Activated CD4-positive, alpha-beta memory T cell treated with anti-CD3 and anti-CD28 coated beads, Interleukin-2, amount 10 ng/mL, durations not matched to agents 7 days and 5 days (primary cell): ENCODE measurements around the gene MYO1E. TPM values are rescaled to one million over a fixed set of nuclear protein-coding genes. Genes with fewer than 3 reads are reported as not detected.

Experiments used
- CTCF ChIA-PET: fragments of 350-600 bp; sonication (Branson Sonifier 250); formaldehyde crosslinking; loops from one replicate; lab custom pipeline; 2021; ENCODE audit warnings: antibody characterized with exemption, inconsistent platforms; lab: Charles Lee
- POLR2A ChIA-PET: fragments of 350-600 bp; sonication (Branson Sonifier 250); formaldehyde crosslinking; loops from one replicate; lab custom pipeline; 2021; ENCODE audit warnings: antibody characterized with exemption; lab: Charles Lee
- DNase-seq: peaks from one replicate; pipeline ENCODE4 v3.0.0-alpha.2; 2020
- H3K27ac Mint-ChIP-seq: one replicate; pipeline ENCODE4 v1.8.0; 2021; ENCODE audit warnings: mild to moderate bottlenecking, mixed read lengths
- H3K27me3 Mint-ChIP-seq: one replicate; pipeline ENCODE4 v1.8.0; 2021; ENCODE audit warnings: mixed read lengths
- H3K36me3 Mint-ChIP-seq: one replicate; pipeline ENCODE4 v1.8.0; 2021; ENCODE audit warnings: low read depth, mixed read lengths
- H3K4me1 Mint-ChIP-seq: one replicate; pipeline ENCODE4 v1.8.0; 2021; ENCODE audit warnings: mixed read lengths
- H3K4me3 Mint-ChIP-seq: one replicate; pipeline ENCODE4 v1.8.0; 2021; ENCODE audit warnings: mild to moderate bottlenecking, mixed read lengths
- H3K9me3 Mint-ChIP-seq: one replicate; pipeline ENCODE4 v1.8.0; 2021; ENCODE audit warnings: mixed read lengths
- total RNA-seq, 2 experiments: library from RNA; stranded (reverse); gene quantifications; one replicate each; pipeline ENCODE4 v1.2.3, GENCODE V29; 2021

Gene MYO1E
- total RNA-seq, 2 experiments from 2014 or later = 40.8 to 46.1 TPM

DNA sequence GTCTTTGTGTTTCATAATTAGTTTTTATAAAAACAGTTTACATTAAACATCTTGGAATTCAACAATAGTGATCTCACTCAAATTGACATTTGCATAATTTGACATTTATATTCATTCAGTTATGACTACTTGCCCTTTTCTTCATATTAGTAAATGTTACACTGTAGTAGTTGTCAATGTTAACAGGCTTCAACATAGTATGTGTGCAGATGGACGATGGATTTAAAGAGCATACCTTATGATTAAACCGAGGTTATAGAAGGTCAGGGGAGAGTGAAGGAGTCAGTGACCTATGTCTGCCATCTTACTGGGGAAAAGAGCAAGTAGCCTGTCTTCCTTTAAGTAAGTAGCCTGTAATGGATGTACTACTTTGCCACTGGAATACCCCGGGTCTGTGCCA lies 276.2 kb downstream of the MYO1E start:
- no peak for DNase-seq
- Mint-ChIP-seq H3K27ac (no peak overlapping the region), H3K4me1 (peaks cover 10% of the 10 kb centered on the region), H3K9me3 (no peaks in the 10 kb centered on the region), H3K27me3 (no peaks in the 10 kb centered on the region), H3K4me3 (no peak overlapping the region), H3K36me3 (peaks cover 25% of the 10 kb centered on the region)
- CTCF ChIA-PET = no interaction called here
- POLR2A ChIA-PET = no interaction called here

DNA sequence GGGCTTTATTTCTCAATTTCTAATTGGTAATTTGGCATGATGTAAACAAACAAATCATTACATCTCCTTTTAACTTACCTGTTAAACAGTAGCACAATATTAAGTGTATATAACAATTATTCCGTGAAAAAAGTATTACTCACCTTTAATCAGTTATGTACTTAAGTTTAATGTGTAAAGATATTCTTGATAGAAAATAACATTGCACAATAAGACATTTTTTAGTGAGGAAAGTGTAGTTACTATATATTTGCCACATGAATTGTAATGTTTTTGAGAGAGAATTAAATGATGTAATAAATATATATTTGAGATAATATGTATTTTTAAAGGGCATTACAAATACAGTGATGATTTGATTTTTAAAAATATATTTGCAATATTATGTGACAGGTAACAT lies 278.6 kb downstream of the MYO1E start:
- POLR2A ChIA-PET = interaction anchor here (1.2 kb wide), 1 partner anchor 9 kb away, joined by 3 read pairs; no protein-coding TSS in a partner anchor
- Mint-ChIP-seq H3K27ac (no peak overlapping the region), H3K27me3 (no peaks in the 10 kb centered on the region), H3K36me3 (peaks cover 35% of the 10 kb centered on the region), H3K9me3 (no peaks in the 10 kb centered on the region), H3K4me1 (peaks cover 4% of the 10 kb centered on the region), H3K4me3 (no peak overlapping the region)
- CTCF ChIA-PET = no interaction called here
- DNase-seq = no peak

DNA sequence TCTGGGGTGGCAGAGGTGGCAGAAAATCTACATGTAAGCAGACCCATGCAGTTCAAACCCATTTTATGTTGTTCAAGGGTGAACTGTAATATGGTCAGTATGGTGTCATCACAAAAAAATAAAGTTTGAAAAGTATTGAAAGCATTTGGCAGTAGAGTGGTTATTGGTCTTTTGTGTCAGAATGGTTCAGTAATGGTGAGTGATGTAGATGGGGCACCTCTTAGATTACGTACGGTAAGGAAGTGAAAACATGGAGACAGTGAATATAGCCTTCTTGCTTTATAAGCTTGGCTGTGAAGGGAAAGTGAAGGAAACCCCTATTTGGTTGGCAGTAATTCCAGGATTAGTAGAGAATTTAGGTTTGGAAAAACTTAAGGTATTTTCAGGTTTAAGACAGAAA lies 284.9 kb downstream of the MYO1E start:
- Mint-ChIP-seq H3K4me3 (no peak overlapping the region), H3K9me3 (no peaks in the 10 kb centered on the region), H3K4me1 (no peaks in the 10 kb centered on the region), H3K27ac (no peak overlapping the region), H3K27me3 (no peaks in the 10 kb centered on the region), H3K36me3 (peaks cover 50% of the 10 kb centered on the region)
- no peak for DNase-seq
- ChIA-PET CTCF (no interaction called here), POLR2A (no interaction called here)

Other genes with a start within 250 kb of the MYO1E start
- not detected for gene LDHAL6B, start 166.0 kb downstream of the MYO1E start, total RNA-seq
- under 1 TPM; 0.08 to 0.50 TPM for gene FAM81A, start 65.3 kb upstream of the MYO1E start, total RNA-seq
- not detected for gene GCNT3, start 238.9 kb upstream of the MYO1E start, total RNA-seq